Epithelial cell of esophagus (primary cell): ENCODE data around the gene BCL2L15.
A peak's percentile ranks its signal among the peaks of the same experiment; 100 is the strongest.

Source experiments
- DNase-seq: peaks from one replicate; pipeline ENCODE4 v3.0.0; 2010; ENCODE audit warnings: low read depth
- H3K4me3 ChIP-seq: 2 replicates; pipeline ENCODE4 v1.5.1; 2011; ENCODE audit warnings: mild to moderate bottlenecking, low read length, control low read depth
- CTCF ChIP-seq: IDR thresholded peaks from 2 replicates; pipeline ENCODE4 v1.5.1; 2011; ENCODE audit warnings: low read depth, mild to moderate bottlenecking, low read length, control low read depth, inconsistent platforms; ENCODE audit not compliant: insufficient read depth; ENCODE audit errors: missing control alignments

Gene BCL2L15

DNA sequence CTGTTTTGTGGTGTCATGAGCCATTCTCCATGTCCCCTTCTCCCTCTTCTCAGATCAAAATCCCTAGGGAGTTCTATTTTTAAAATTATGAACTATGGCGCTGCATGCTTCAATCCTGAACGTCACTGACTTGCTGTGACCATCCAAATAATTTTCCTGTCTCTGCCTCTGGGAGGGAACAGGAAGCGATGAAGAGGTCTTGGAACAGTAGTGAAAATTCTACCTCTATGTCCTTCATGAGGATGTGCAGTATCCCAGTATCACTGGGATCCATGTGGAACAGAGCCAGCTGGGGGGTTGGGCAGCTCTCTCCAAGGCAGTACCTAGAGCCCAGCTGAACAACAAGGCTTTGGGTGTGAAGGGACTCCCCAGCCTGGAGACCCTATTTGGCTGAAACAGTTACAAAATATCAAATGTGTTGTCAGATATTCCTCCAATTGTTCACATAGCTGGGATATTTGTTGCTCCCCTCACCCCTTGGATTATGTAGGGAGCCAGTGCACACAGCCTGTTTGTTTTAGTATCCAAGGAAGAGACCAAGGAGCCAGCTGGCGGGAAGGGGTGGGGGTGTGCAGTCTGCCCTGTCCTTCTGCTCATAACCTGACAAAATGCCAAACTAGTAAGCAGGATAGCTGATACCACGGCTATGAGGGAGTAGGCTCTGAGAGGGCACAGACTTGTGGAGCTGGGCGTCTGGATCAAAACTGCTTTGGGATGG is 25.4 kb upstream of the BCL2L15 start:
- no peak for DNase-seq
- no peak for TF ChIP-seq CTCF
- no peak overlapping the region for H3K4me3 ChIP-seq

DNA sequence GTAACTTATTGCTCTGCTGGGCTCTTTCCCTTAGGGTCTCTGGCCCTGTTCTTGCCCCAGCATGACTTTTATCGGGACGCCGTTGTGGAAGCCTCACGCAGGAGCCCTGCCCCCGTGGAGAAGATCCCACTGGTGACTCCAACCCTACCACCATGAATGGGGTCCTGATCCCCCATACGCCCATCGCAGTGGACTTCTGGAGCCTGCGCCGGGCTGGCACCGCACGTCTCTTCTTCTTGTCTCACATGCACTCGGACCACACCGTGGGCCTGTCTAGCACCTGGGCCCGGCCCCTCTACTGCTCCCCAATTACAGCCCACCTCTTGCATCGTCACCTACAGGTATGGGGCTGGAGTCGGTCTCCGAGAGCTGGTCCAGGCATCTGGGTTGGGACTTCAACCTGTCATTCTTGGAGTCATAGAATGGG is 18.1 kb upstream of the BCL2L15 start:
- no peak for TF ChIP-seq CTCF
- DNase-seq: peak; percentile 18
- peak overlapping the region; percentile 87 for H3K4me3 ChIP-seq

DNA sequence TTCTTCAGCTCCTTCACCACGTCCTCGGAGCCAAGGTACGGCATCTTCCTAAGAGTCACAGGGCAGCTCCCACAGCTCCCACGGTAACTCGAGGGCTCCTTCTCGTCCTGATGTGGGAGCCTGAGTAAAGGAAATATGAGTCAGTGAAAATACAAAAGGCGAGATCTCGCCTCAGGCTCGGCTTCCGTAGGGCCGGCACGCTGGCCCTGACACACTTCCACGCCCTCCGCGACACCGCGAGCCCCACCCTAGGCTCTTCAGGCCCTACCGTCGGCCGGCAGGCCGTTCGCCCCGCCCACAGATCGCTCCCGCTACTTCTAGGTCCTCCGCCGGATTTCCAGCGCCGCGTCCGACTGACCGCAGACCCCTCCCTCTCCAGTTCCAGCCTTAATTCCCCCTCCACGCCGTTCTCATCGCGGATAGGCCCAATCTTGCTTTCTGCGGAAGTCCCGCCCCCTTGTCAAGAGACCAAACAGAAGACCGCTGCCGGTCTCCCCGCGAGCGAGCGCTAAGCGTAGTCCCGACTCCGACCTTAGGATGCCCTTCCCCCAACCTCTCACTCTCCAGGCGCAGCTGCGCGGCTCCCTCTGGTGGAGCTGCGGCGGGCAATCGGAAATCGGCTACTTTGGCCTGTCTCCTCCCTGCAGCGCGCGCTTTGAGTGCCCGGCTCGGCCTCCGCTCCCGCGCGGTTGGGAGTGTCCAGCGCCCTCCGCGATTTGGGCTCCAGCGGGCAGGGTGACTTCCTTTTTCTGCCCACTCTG is 17.5 kb upstream of the BCL2L15 start, which contains the start of the genes AP4B1 and DCLRE1B:
Gene AP4B1 (minus strand): TSS at position 126 of the 761 bp plus-strand sequence. CDS start 82 bp downstream, at position 44.
Gene DCLRE1B (plus strand): TSS at position 653 of the 761 bp plus-strand sequence. CDS start 261 bp downstream, outside the sequence.
- TF ChIP-seq CTCF: peak; percentile 70
- peak; percentile 100 for DNase-seq
- peak within 1 kb of the TSS; percentile 87 for H3K4me3 ChIP-seq

GRCh38 chr1:113904293-113904673 is 16.9 kb upstream of the BCL2L15 start:
- no peak for DNase-seq
- TF ChIP-seq CTCF: no peak
- peak overlapping the region; percentile 87 for H3K4me3 ChIP-seq

GRCh38 chr1:113903501-113904292 is 16.3 kb upstream of the BCL2L15 start:
- H3K4me3 ChIP-seq: peak overlapping the region; percentile 87
- peak; percentile 11 for DNase-seq
- no peak for TF ChIP-seq CTCF

GRCh38 chr1:113901191-113901590 is 13.8 kb upstream of the BCL2L15 start:
- no peak overlapping the region for H3K4me3 ChIP-seq
- no peak for TF ChIP-seq CTCF
- DNase-seq: no peak
